Measurements from ENCODE around the gene POLE. TPM values are rescaled to one million over a fixed set of nuclear protein-coding genes. Genes with fewer than 3 reads are reported as not detected.

Gene POLE
- total and polyA plus RNA-seq, 2 of the 4 experiments (the other 2 are of a cell fraction) = 17.2 to 20.7 TPM

- Histone ChIP-seq H3K36me3 (ENCODE audit: control insufficient read depth, insufficient read depth, low read length) (peaks cover 30% of the 10 kb centered on the region), H3K9me1 (ENCODE audit: insufficient read depth, low read length) (no peaks in the 10 kb centered on the region), H4K20me1 (ENCODE audit: insufficient read depth, low read length) (no peaks in the 10 kb centered on the region), H2AK9ac (replicated peaks; ENCODE audit: low read depth, low read length, poor library complexity) (no peak overlapping the region), H4K91ac (ENCODE audit: insufficient read depth, low read depth, low read length) (no peak overlapping the region), H3K4ac (ENCODE audit: low read depth, low read length) (no peak overlapping the region), H3K27ac (ENCODE audit: insufficient read depth, low read length) (no peak overlapping the region), H3K56ac (ENCODE audit: extremely low read depth, insufficient read depth, low read length) (no peak overlapping the region), H3K4me2 (ENCODE audit: low read depth, low read length) (no peak overlapping the region), H2AFZ (replicated peaks; ENCODE audit: low read length, poor library complexity) (no peak overlapping the region), H3K14ac (replicated peaks; ENCODE audit: low read depth, low read length) (no peak overlapping the region), H2BK15ac (ENCODE audit: low read depth, low read length) (no peak overlapping the region), H3K9me3 (ENCODE audit: control insufficient read depth, insufficient read depth, low read length) (no peaks in the 10 kb centered on the region), H3K9ac (ENCODE audit: low read depth, low read length) (no peak overlapping the region), H3K27me3 (ENCODE audit: control insufficient read depth, insufficient read depth, low read length) (no peaks in the 10 kb centered on the region), H4K5ac (ENCODE audit: low read depth, low read length) (no peak overlapping the region), H4K8ac (ENCODE audit: low read depth in 2 of 2, low read length in 2 of 2) (no peak overlapping the region), H2BK5ac (ENCODE audit: low read depth, low read length, poor library complexity, severe bottlenecking) (no peak overlapping the region), H2BK20ac (ENCODE audit: low read depth, low read length) (no peak overlapping the region), H2AK5ac (ENCODE audit: low read depth, low read length) (no peak overlapping the region), H3K79me1 (ENCODE audit: low read depth in 1 of 2, low read length in 2 of 2) (no peaks in the 10 kb centered on the region), H3K23ac (ENCODE audit: low read depth, low read length) (no peak overlapping the region), H2BK120ac (ENCODE audit: low read depth, low read length) (no peak overlapping the region), H3K4me3 (ENCODE audit: insufficient read depth, low read depth, low read length) (no peak overlapping the region), H3K4me1 (ENCODE audit: control insufficient read depth, insufficient read depth, low read length) (no peaks in the 10 kb centered on the region), H3K18ac (ENCODE audit: low read depth, low read length) (no peak overlapping the region)
- no peak for ATAC-seq (ENCODE audit: low read depth)
- CTCF ChIA-PET = no interaction called here
- in situ Hi-C loops (cut with MboI; ENCODE audit: low sequenced_read_pairs) (no loop called here), intact Hi-C loops (cut with micrococcal nuclease) (no loop called here), dilution Hi-C loops (cut with HindIII; ENCODE audit: low sequenced_read_pairs, unreplicated experiment) (no loop called here)
- TF ChIP-seq MXI1 (IDR thresholded peaks at IDR 0.05; ENCODE audit: borderline replicate concordance, low read depth, low read length) (no peak), CTCF (conservative IDR thresholded peaks at IDR 0.05; ENCODE audit: low read depth, low read length) (no peak), POLR2A (IDR thresholded peaks at IDR 0.05; ENCODE audit: low read depth, low read length) (no peak), RFX5 (IDR thresholded peaks at IDR 0.05; ENCODE audit: low read depth, low read length) (no peak), CEBPB (IDR thresholded peaks at IDR 0.05; ENCODE audit: low read depth, low read length) (no peak), SMC3 (IDR thresholded peaks at IDR 0.05; ENCODE audit: low read depth, low read length) (no peak), MAFK (IDR thresholded peaks at IDR 0.05; ENCODE audit: low read depth, low read length) (no peak), ELK1 (IDR thresholded peaks at IDR 0.05; ENCODE audit: borderline replicate concordance, low read depth, low read length) (no peak), NFE2L2 (IDR thresholded peaks at IDR 0.05; ENCODE audit: low read depth, low read length) (no peak), BHLHE40 (IDR thresholded peaks at IDR 0.05; ENCODE audit: low read depth, low read length) (no peak), MAZ (IDR thresholded peaks at IDR 0.05; ENCODE audit: borderline replicate concordance, low read depth, low read length) (no peak), RAD21 (IDR thresholded peaks at IDR 0.05; ENCODE audit: low read length) (no peak)
- TF ChIP-seq, protein P1, sequence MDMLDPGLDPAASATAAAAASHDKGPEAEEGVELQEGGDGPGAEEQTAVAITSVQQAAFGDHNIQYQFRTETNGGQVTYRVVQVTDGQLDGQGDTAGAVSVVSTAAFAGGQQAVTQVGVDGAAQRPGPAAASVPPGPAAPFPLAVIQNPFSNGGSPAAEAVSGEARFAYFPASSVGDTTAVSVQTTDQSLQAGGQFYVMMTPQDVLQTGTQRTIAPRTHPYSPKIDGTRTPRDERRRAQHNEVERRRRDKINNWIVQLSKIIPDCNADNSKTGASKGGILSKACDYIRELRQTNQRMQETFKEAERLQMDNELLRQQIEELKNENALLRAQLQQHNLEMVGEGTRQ (IDR thresholded peaks at IDR 0.05; ENCODE audit: low read depth, low read length) = no peak
- no peak for DNase-seq
- WGBS, 2 experiments (ENCODE audit: extremely low coverage in 2 of 2, insufficient read length in 1 of 2) = 83% methylated on average over 4 of the region's 12 CpGs; no CpG with 5 or more reads in 1 of the 2 experiments
- POLR2A ChIA-PET (ENCODE audit: unreplicated experiment) = no interaction called here
- BruUV-seq (replicated peaks) = no TSS peak
Observed at GRCh38 chr12:132580701-132581292, 106.3 kb downstream of the POLE start.

Measured in IMR-90 (cell line).